Suprapubic skin (tissue), 4 donors: ENCODE data around the gene TAX1BP1. TPM values are rescaled to one million over a fixed set of nuclear protein-coding genes. Genes with fewer than 3 reads are reported as not detected.

ENCODE experiments used
- DNase-seq, 2 donors: peaks; one replicate each; pipeline ENCODE4 v3.0.0-alpha.2; 2019; ENCODE audit warnings: low spot score in 2 of 2
- H3K27ac ChIP-seq: fragments of 200-600 bp; sonication (generic); one replicate; pipeline ENCODE4 v1.5.1; 2019
- H3K27me3 ChIP-seq: fragments of 200-600 bp; sonication (generic); one replicate; pipeline ENCODE4 v1.5.1; 2019
- H3K36me3 ChIP-seq: fragments of 200-600 bp; sonication (generic); one replicate; pipeline ENCODE4 v1.5.1; 2019
- H3K4me1 ChIP-seq: fragments of 200-600 bp; sonication (generic); one replicate; pipeline ENCODE4 v1.5.1; 2019
- H3K4me3 ChIP-seq: fragments of 200-600 bp; sonication (generic); one replicate; pipeline ENCODE4 v1.5.1; 2019; ENCODE audit warnings: mild to moderate bottlenecking
- H3K9me3 ChIP-seq: fragments of 200-600 bp; sonication (generic); one replicate; pipeline ENCODE4 v1.5.1; 2019
- CTCF ChIP-seq, 2 donors: fragments of 200-600 bp in 1 of 2; fragments of 450-650 bp in 1 of 2; sonication (generic) in 1 of 2; IDR thresholded peaks; one replicate each; pipeline ENCODE4 v1.5.1; 2016 to 2019; ENCODE audit warnings: antibody characterized with exemption in 2 of 2, mild to moderate bottlenecking in 1 of 2, moderate library complexity in 1 of 2
- EP300 ChIP-seq: sonication (generic); formaldehyde crosslinking; IDR thresholded peaks from one replicate; pipeline ENCODE4 v1.6.1; 2017; ENCODE audit warnings: antibody characterized with exemption
- POLR2A ChIP-seq, 2 donors: fragments of 450-650 bp; IDR thresholded peaks; one replicate each; pipeline ENCODE4 v1.6.1; 2017; ENCODE audit warnings: antibody characterized with exemption in 2 of 2, mild to moderate bottlenecking in 2 of 2, moderate library complexity in 2 of 2
- POLR2AphosphoS5 ChIP-seq, 3 donors: sonication (generic); formaldehyde crosslinking; IDR thresholded peaks; one replicate each; pipeline ENCODE4 v1.6.1; 2017; ENCODE audit warnings: antibody characterized with exemption in 3 of 3
- WGBS: methylation state at CpG from one replicate; pipeline ENCODE4 v1.1.5; 2018; 5-methylcytosine and 5-hydroxymethylcytosine counted together
- total RNA-seq, 4 donors: library from RNA; depleted of rRNA; stranded (reverse); fragments of >200 nt; gene quantifications; one replicate each; pipeline ENCODE4 v1.1.0, GENCODE V29; 2016

Gene TAX1BP1
- total RNA-seq, 4 donors from 2014 or later, result 67.5 to 98.3 (median 84.5) TPM

GRCh38 chr7:27735831-27736230, 4.1 kb upstream of the TAX1BP1 start:
- DNase-seq, result no peak
- H3K4me3 ChIP-seq, result no peak overlapping the region
- H3K36me3 ChIP-seq, result no peaks in the 10 kb centered on the region
- 99% methylated on average over 2 of the region's 2 CpGs for WGBS
- H3K27ac ChIP-seq, result no peak overlapping the region
- H3K9me3 ChIP-seq, result no peaks in the 10 kb centered on the region
- peaks cover 12% of the 10 kb centered on the region for H3K4me1 ChIP-seq
- TF ChIP-seq CTCF (IDR thresholded peaks at IDR 0.05) (no peak), POLR2A (IDR thresholded peaks at IDR 0.05) (no peak), POLR2AphosphoS5 (IDR thresholded peaks at IDR 0.05) (no peak), EP300 (no peak)
- no peaks in the 10 kb centered on the region for H3K27me3 ChIP-seq

- TF ChIP-seq POLR2A (IDR thresholded peaks at IDR 0.05) (no peak), POLR2AphosphoS5 (IDR thresholded peaks at IDR 0.05) (no peak), EP300 (no peak), CTCF (IDR thresholded peaks at IDR 0.05) (no peak)
- 94% methylated on average over 2 of the region's 2 CpGs for WGBS
- H3K27me3 ChIP-seq, result no peaks in the 10 kb centered on the region
- H3K4me3 ChIP-seq, result no peak overlapping the region
- H3K9me3 ChIP-seq, result no peaks in the 10 kb centered on the region
- no peak for DNase-seq
- no peak overlapping the region for H3K27ac ChIP-seq
- no peaks in the 10 kb centered on the region for H3K36me3 ChIP-seq
- H3K4me1 ChIP-seq, result peaks cover 25% of the 10 kb centered on the region
Observed at GRCh38 chr7:27737178-27737577, 2.8 kb upstream of the TAX1BP1 start.

GRCh38 chr7:27737616-27738015, 2.3 kb upstream of the TAX1BP1 start:
- H3K9me3 ChIP-seq, result no peaks in the 10 kb centered on the region
- no peak overlapping the region for H3K27ac ChIP-seq
- no peak for TF ChIP-seq POLR2AphosphoS5 (IDR thresholded peaks at IDR 0.05)
- TF ChIP-seq EP300, result no peak
- TF ChIP-seq CTCF (IDR thresholded peaks at IDR 0.05), result no peak
- TF ChIP-seq POLR2A (IDR thresholded peaks at IDR 0.05), result no peak
- no peaks in the 10 kb centered on the region for H3K27me3 ChIP-seq
- no peak overlapping the region for H3K4me3 ChIP-seq
- H3K36me3 ChIP-seq, result no peaks in the 10 kb centered on the region
- no peak for DNase-seq
- 66% methylated on average over 2 of the region's 2 CpGs for WGBS
- H3K4me1 ChIP-seq, result peaks cover 26% of the 10 kb centered on the region

- WGBS, result 6% methylated on average over 17 of the region's 17 CpGs
Observed at GRCh38 chr7:27739301-27739908, 557 bp upstream of the TAX1BP1 start.

More at GRCh38 chr7:27739301-27739908, 557 bp upstream of the TAX1BP1 start:
- TF ChIP-seq POLR2A (IDR thresholded peaks at IDR 0.05) (no peak), POLR2AphosphoS5 (IDR thresholded peaks at IDR 0.05) (no peak), EP300 (no peak), CTCF (IDR thresholded peaks at IDR 0.05) (no peak)
- peaks cover 30% of the 10 kb centered on the region for H3K4me1 ChIP-seq
- peak overlapping the region; percentile 100 for H3K27ac ChIP-seq
- no peak for DNase-seq
- peak overlapping the region; percentile 98 for H3K4me3 ChIP-seq
- no peaks in the 10 kb centered on the region for H3K36me3 ChIP-seq
- no peaks in the 10 kb centered on the region for H3K9me3 ChIP-seq
- H3K27me3 ChIP-seq, result no peaks in the 10 kb centered on the region
